HepG2 (cell line): ENCODE data around the gene RASA3. TPM values are rescaled to one million over a fixed set of nuclear protein-coding genes. Genes with fewer than 3 reads are reported as not detected.

Source experiments
- ATAC-seq: fragments of 200-7000 bp; cut with Tn5 transposase; 3 replicates; pipeline ENCODE4 v1.9.1; 2020; ENCODE audit warnings: mild to moderate bottlenecking, moderate library complexity
- BruUV-seq: library from RNA; stranded (reverse); fragments of 400-500 nt; replicated peaks from 2 replicates; lab custom pipeline; 2021; lab: Mats Ljungman, UMichigan
- CTCF ChIA-PET: fragments of 300-600 bp; formaldehyde crosslinking; extraction: SDS; loops from one replicate; lab custom pipeline; 2021; ENCODE audit warnings: low total read pairs, inconsistent platforms, low intra/inter-chr PET ratio; lab: Yijun Ruan, JAX
- POLR2A ChIA-PET: fragments of 350-600 bp; sonication (Branson Sonifier 250); formaldehyde crosslinking; loops from one replicate; lab custom pipeline; 2020; ENCODE audit warnings: antibody characterized with exemption, inconsistent platforms; lab: Yijun Ruan, JAX
- DNase-seq: peaks from one replicate; pipeline ENCODE4 v3.0.0-alpha.2; 2015; ENCODE audit warnings: low spot score
- FAIRE-seq: peaks from 3 replicates; lab custom pipeline; 2011; peaks lifted over from hg19 to GRCh38; lab: Jason Lieb, UNC
- H2AFZ ChIP-seq: one replicate; pipeline ENCODE4 v1.6.1; 2011; ENCODE audit warnings: low read length, inconsistent platforms
- H3K27ac ChIP-seq: fragments of 300-600 bp; 3 replicates; pipeline ENCODE4 v1.8.0; 2011; ENCODE audit warnings: mixed run types, mild to moderate bottlenecking, mixed read lengths, low read length, inconsistent platforms; ENCODE audit not compliant: insufficient read depth; ENCODE audit errors: extremely low read length
- H3K27me3 ChIP-seq, 2 experiments: fragments of 200-600 bp in 1 of 2; 2 replicates in 1 of 2; 3 replicates in 1 of 2; pipeline versions ENCODE4 v1.6.0 to v1.8.0; 2011; ENCODE audit warnings: low read length in 2 of 2, mild to moderate bottlenecking in 2 of 2, moderate library complexity in 2 of 2, inconsistent platforms in 1 of 2; ENCODE audit not compliant: insufficient read depth in 2 of 2, control insufficient read depth in 1 of 2
- H3K36me3 ChIP-seq, 2 experiments: fragments of 200-600 bp in 1 of 2; replicated peaks in 1 of 2; 2 replicates in 1 of 2; 3 replicates in 1 of 2; pipeline versions ENCODE4 v1.5.1 to v1.8.0; 2011; ENCODE audit warnings: low read length in 2 of 2, inconsistent platforms in 1 of 2; ENCODE audit not compliant: insufficient read depth in 2 of 2, control insufficient read depth in 1 of 2
- H3K4me1 ChIP-seq: 2 replicates; pipeline ENCODE4 v1.5.1; 2012; ENCODE audit warnings: low read length, inconsistent platforms; ENCODE audit not compliant: insufficient read depth
- H3K4me2 ChIP-seq: 2 replicates; pipeline ENCODE4 v1.6.0; 2011; ENCODE audit warnings: low read depth, low read length, inconsistent platforms
- H3K4me3 ChIP-seq, 3 experiments: fragments of 200-600 bp in 1 of 3; sonication (generic), shearing (Covaris generic) in 1 of 3; replicated peaks in 1 of 3; 2 replicates each; pipeline ENCODE4 v1.5.1; 2011 to 2016; ENCODE audit warnings: low read length in 3 of 3, inconsistent platforms in 2 of 3, low read depth in 2 of 3, mild to moderate bottlenecking in 2 of 3, control low read depth in 1 of 3, mixed read lengths in 1 of 3; ENCODE audit not compliant: insufficient read depth in 1 of 3
- H3K79me2 ChIP-seq: one replicate; pipeline ENCODE4 v1.6.1; 2011; ENCODE audit warnings: low read length, inconsistent platforms; ENCODE audit not compliant: insufficient read depth
- H3K9ac ChIP-seq: 2 replicates; pipeline ENCODE4 v1.6.0; 2011; ENCODE audit warnings: mild to moderate bottlenecking, low read depth, low read length, inconsistent platforms; ENCODE audit not compliant: insufficient read depth
- H3K9me3 ChIP-seq: 2 replicates; pipeline ENCODE4 v1.5.1; 2012; ENCODE audit warnings: mild to moderate bottlenecking, low read length
- H4K20me1 ChIP-seq: 2 replicates; pipeline ENCODE4 v1.6.0; 2011; ENCODE audit warnings: inconsistent platforms, mild to moderate bottlenecking, low read length, moderate library complexity; ENCODE audit not compliant: insufficient read depth
- ATRX ChIP-seq: sonication (generic); formaldehyde crosslinking; IDR thresholded peaks from 2 replicates; pipeline ENCODE4 v1.4.0; 2020; ENCODE audit warnings: missing genetic modification reagents, borderline replicate concordance
- SOX6 ChIP-seq, 2 experiments: fragments of 450-650 bp in 1 of 2; sonication (generic) in 1 of 2; formaldehyde crosslinking in 1 of 2; IDR thresholded peaks; 2 replicates each; pipeline versions ENCODE4 v1.4.0 to v1.6.1; 2017 to 2020; ENCODE audit warnings: antibody characterized with exemption in 1 of 2, mild to moderate bottlenecking in 1 of 2, missing genetic modification reagents in 1 of 2
- ZNF367 ChIP-seq: sonication (generic); formaldehyde crosslinking; IDR thresholded peaks from 2 replicates; pipeline ENCODE4 v1.4.0; 2020; ENCODE audit warnings: missing genetic modification reagents, borderline replicate concordance
- ZNF496 ChIP-seq: sonication (generic); formaldehyde crosslinking; IDR thresholded peaks from 2 replicates; pipeline ENCODE4 v1.8.1; 2023; ENCODE audit warnings: mild to moderate bottlenecking, moderate library complexity, missing genetic modification reagents; ENCODE audit not compliant: insufficient replicate concordance
- ZNF513 ChIP-seq: sonication (generic); formaldehyde crosslinking; conservative IDR thresholded peaks from 2 replicates; pipeline ENCODE4 v1.5.0; 2020; ENCODE audit warnings: missing genetic modification reagents
- ZNF567 ChIP-seq: sonication (generic); formaldehyde crosslinking; IDR thresholded peaks from 2 replicates; pipeline ENCODE4 v1.8.1; 2023; ENCODE audit warnings: mild to moderate bottlenecking, missing genetic modification reagents, borderline replicate concordance
- WGBS: methylation state at CpG from one replicate; pipeline ENCODE4 v1.1.6; 2017; ENCODE audit warnings: low lambda C conversion rate; 5-methylcytosine and 5-hydroxymethylcytosine counted together
- in situ Hi-C: cut with HindIII; loops from 2 replicates; pipeline ENCODE4 v1.10.0; 2017; ENCODE audit warnings: low pct_unique_long_range_greater_than_20kb; ENCODE audit not compliant: extremely low pct_ligation_motif_present
- intact Hi-C: fragments of 100-400 bp; cut with micrococcal nuclease; formaldehyde crosslinking; loops from one replicate; pipeline ENCODE4 v1.10.0; 2022; ENCODE audit not compliant: unreplicated experiment
- polyA plus RNA-seq, 8 experiments: library from polyadenylated mRNA; depleted of rRNA in 3 of 8; stranded (reverse) in 7 of 8; unstranded in 1 of 8; fragments of >200 nt; fragmentation: Illumina TruSeq in 4 of 8; extraction: Trizol in 4 of 8; gene quantifications; 2 replicates each; pipeline versions ENCODE4 v1.2.1 to v1.2.3, GENCODE V29; 2011 to 2016; ENCODE audit warnings: low read depth in 4 of 8, missing spikeins in 1 of 8, mixed read lengths in 1 of 8; ENCODE audit not compliant: insufficient read depth in 1 of 8
- total RNA-seq, 5 experiments: library from RNA; depleted of rRNA; stranded (reverse); fragments of >200 nt; fragmentation: Illumina TruSeq; extraction: Trizol; gene quantifications; 2 replicates each; pipeline ENCODE4 v1.2.3, GENCODE V29; 2016; ENCODE audit warnings: low read depth in 1 of 5

RASA3 gene
- total and polyA plus RNA-seq, 2 of the 13 experiments (the other 11 are each of a cell fraction or from before 2014, with no cell fraction given) = 0.05 TPM; not detected in 1

GRCh38 chr13:114166381-114167131 is 34.1 kb upstream of the RASA3 start:
- ATAC-seq (no peak), FAIRE-seq (no peak), DNase-seq (no peak)
- CTCF ChIA-PET = no interaction called here
- peaks cover 15% of the 10 kb centered on the region for H3K4me1 ChIP-seq
- in situ Hi-C loops = no loop called here
- peaks cover 5 to 41% of the 10 kb centered on the region in 2 experiments; a peak in 4 of 5 replicates for H3K27me3 ChIP-seq
- no peak overlapping the region for H2AFZ ChIP-seq
- intact Hi-C loops = no loop called here
- H3K36me3 ChIP-seq = no peaks in the 10 kb centered on the region
- WGBS = 30% methylated on average over 5 of the region's 20 CpGs
- H3K4me3 ChIP-seq = no peak overlapping the region
- POLR2A ChIA-PET = no interaction called here
- H3K4me2 ChIP-seq = no peak overlapping the region
- H3K9ac ChIP-seq = no peak overlapping the region
- no peaks in the 10 kb centered on the region for H3K9me3 ChIP-seq
- no peak overlapping the region for H3K27ac ChIP-seq
- BruUV-seq = no TSS peak
- no peak for TF ChIP-seq ZNF567 (CRISPR knock-in tag)
- TF ChIP-seq ATRX (CRISPR knock-in tag) = no peak
- no peak for TF ChIP-seq ZNF496 (CRISPR knock-in tag)
- no peak for TF ChIP-seq ZNF367 (CRISPR knock-in tag)
- no peak for TF ChIP-seq ZNF513 (CRISPR knock-in tag)
- no peak for TF ChIP-seq SOX6 (IDR thresholded peaks at IDR 0.05)
- no peak for TF ChIP-seq SOX6 (CRISPR knock-in tag; IDR thresholded peaks at IDR 0.05)
- H3K79me2 ChIP-seq = no peaks in the 10 kb centered on the region
- H4K20me1 ChIP-seq = no peaks in the 10 kb centered on the region
